NCI-H2227 (cell line): Measurements from ENCODE around the gene PSMB10.
"Not testable (repeated sequence)": the region's sequence is repeated elsewhere in the genome, so short reads cannot be mapped to it uniquely, and the experiment has no call there.

Source experiments
- DNase-seq: peaks from one replicate; lab custom pipeline; 2025; ENCODE audit not compliant: unreplicated experiment; lab: John Stamatoyannopoulos, UW

PSMB10 gene

DNA sequence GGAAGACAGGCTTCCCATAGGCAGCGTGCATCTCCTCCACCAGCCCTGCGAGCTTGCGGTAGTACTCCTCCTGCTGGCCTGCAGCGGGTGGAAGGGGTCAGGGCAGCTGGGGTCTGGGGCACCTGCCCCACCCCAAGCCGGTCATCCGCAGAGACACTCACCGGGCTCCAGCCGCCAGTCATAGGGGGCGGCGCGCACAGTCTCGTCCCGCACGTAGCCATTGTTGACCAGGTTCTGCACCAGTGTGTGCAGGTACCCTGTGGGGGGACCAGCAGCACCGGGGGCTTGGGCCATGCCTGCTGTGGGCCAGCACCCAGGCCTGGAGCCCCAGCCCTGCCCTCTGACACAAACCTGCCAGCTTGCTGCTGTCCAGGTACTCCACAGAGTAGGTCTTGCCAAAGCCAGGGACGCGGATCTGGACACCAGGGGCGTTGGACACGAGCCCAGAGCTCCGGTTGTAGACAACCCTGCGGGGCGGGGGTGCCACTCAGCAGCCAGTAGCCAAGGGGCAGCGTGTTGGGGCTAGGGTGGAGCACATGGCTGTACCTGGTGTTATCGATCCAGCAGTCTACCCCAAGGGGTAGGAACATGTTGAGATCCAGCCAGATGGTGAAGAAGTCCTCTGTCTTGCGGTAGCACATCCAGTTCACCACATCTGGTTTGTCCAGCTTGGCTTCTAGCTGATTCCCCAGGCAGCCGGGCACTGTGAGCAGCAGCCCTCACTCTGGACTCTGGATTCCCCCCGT lies 6.0 kb upstream of the PSMB10 start:
- no peak for DNase-seq

GRCh38 chr16:67942200-67942509 lies 5.5 kb upstream of the PSMB10 start:
- peak; percentile 23 for DNase-seq

DNA sequence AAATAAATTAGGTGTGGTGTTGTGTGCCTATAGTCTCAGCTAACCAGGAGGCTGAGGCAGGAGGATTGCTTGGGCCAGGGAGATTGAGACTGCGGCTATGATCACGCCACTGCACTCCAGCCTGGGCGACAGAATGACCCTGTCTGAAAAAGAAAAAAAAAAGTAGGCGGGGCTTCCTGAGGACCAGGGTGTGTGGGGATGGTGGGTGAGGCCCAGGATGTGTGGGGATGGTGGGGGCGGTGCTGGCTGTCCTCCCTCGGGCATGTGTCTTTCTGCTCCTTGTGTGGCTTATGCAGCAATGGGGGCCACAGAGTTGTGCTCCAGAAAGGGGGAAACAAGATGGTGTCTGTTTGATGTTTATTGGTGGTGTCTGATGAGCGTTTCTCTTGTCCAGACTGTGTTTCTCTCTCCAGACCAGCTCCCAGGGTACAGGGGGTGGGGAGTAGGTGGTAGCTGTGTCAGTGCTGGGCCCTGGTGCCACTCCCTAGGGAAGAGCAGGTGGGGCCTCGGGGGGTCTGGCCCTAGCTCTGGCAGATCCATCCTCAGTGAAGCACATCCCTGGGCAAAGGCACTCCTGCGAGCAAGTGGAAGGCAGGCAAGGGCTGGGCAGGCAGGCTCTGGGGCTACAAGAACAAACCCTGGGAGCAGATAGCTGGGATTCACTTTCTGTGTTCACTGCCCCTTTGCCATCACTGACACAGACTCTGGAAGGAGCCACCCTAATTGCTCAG lies 5.0 kb upstream of the PSMB10 start:
- DNase-seq: no peak

DNA sequence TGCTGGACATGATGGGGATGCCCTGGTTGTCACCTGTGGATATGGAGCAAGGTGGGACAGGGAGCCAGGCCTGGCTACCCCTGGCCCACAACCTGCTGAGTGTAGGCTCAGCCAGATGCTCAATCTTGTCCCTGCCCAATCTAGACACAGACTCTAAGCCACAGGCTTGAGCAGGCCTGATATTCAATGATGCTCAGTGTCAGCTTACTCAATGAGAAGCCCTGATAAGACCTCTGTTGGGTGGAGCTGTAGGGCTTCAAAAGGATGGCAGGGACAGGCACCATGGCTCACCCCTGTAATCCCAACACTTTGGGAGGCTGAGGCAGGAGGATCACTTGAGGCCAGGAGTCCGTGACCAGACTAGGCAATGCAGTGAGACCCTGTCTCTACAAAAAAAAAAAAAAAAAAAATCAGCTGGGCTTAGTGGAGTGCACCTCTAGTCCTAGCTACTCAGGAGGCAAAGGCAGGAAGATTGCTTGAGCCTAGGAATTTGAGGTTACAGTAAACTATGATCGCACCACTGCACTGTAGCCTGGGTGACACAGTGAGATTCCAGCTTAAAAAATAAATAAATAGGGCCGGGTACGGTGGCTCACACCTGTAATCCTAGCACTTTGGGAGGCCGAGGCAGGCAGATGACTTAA lies 3.9 kb upstream of the PSMB10 start:
- DNase-seq: no peak

- DNase-seq: no peak
Observed at GRCh38 chr16:67939507-67940445, 3.1 kb upstream of the PSMB10 start.

- DNase-seq: not testable (repeated sequence)
Observed at GRCh38 chr16:67937713-67938112, 1.1 kb upstream of the PSMB10 start.

DNA sequence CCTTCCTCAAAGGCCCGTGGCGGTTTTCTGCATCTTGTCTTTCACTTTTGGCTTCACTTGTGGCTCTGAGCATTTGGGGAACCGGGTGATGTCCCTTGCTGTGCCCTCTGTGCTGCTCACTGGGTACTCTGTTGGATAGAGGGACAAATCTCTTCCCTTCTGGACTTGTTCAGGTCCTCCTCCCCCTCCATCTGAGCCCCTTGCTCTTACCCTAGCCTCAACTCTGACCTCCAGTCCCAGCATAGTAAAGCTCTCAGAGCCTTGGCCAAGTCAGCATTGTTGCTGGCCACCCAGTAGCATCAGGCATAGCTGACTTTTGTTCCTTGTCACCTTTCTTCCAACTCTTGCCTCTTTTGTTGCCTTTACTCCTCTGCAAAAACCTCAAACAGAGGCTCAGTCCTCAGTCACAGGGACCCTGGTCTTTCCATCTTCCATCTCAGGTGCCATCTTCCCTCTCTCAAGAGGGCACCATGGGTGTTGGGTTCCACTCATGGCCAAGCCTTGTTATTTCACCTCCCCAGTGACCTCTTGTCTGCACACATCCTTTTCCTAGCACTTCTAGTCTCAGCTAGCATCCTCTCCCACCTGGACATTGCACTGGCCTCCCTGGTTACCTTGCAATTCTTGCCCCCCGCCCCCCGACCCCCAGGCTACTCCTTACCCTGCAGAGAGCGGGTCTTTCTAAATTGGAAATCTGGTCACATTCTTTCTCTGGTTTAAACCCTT lies 393 bp upstream of the PSMB10 start:
- DNase-seq: no peak

DNA sequence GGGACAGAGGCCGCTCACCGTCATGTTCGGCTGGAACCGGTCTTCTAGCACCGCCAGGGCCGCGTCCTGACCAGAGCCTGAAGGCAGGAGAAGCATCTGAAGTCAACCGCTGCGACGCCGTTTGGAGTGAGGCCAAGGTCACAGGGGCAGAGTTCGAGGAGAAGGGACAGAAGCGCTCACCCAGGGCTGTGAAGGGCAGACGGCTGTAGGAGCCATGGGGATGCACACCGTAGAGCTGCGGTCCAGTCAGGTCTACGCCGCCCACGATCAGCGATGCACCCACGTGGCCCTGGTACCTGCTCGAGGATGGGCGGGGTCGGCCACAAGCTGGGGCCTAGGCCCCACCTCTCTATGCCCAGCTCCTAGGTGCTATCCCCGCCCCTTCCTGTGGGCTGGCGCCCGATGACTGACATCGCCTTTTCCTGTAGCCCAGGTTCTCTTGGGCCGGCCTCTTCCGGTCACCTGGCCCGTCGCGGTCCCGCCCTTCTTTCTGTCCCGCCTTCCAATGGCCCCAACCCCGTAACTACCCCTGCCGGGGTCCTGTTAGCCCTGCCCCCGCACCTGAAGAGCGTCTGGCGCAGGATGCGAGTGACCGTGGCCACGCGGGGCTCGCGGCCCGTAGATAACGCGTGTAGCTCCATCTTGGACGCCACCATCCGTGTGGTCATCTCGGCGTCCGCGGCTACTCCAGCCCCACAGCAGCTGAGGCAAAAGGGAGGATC lies 1.1 kb downstream of the PSMB10 start:
- peak; percentile 96 for DNase-seq

- DNase-seq: no peak
Observed at GRCh38 chr16:67935101-67935401, 1.6 kb downstream of the PSMB10 start.

GRCh38 chr16:67934306-67935100 lies 2.1 kb downstream of the PSMB10 start:
- DNase-seq: no peak

DNA sequence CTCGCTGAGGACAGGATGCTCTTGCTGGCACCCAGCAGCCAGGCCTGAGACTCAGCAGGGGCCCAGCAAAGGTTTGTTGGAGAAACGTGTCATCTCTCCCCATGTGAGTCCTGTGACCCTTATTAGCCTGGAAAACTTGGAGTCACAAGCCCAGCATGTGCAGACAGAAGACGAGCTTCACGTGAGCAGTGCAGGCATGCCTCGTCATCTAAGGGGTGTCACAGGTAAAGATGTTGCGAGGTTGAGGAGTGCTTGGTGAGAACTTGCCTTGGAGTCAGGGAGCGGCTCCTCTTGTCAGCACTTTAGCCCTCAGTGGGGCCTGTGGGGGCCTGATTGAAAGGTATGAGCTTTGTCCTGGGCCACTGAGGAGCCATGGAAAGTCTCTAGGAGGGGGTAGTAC lies 2.8 kb downstream of the PSMB10 start:
- DNase-seq: no peak

DNA sequence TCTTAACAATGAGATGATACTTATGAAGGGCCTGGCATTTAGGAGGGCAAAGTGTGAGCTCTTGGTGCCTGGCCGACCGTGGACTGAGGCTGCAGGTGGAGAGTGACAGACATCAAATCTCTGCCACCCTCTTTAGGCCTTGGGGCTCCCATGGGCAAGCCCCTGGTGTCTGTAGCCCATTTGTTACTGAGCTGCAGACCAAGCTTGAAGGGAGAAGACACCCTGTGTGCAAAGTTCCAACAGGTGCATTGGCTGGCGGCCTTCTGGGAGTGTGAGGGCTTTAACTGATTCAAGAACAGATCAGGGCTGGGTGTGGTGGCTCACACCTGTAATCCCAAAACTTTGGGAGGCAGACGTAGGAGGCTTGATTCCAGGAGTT lies 4.2 kb downstream of the PSMB10 start:
- DNase-seq: no peak

DNA sequence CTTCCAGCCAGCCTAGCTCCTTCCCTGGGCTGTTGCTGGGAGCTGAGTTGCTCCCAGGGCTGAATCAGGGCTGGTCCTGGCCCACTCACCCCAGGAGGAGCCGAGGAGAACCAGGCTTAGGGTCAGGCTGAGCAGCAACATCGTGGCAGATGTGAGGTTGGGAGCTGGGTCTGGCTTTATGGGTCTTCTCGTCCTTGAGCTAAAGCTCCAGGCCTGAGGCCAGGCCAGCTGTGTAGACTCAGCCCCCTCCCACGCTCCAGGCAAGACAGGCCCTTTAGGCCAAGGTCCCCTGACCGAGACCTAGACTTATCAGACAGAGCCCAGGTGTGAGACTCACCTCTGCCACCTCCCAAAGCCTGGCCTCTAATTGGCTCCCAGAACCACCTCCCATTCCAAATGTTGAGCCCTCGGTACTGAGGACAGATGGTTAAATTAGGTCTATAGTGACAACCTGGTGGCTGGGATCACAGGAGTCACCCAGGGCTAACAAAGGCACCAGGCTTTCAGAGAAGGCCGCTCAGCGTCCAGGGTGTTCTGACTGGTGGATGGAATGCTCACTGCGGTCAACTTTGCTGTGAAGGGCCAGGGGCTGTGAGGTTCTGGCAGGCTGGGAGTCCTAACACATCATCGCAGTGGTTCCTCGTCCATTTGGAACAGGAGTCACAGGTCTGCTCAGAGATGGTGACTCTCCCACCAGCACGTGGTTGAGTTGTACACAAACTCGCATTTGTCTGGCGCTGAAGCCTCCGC lies 4.8 kb downstream of the PSMB10 start, which contains the start of gene CTRL:
CTRL (minus strand) TSS at position 151 of the 750 bp plus-strand sequence; CDS start at position 141, 10 bp downstream.
- DNase-seq: no peak

DNA sequence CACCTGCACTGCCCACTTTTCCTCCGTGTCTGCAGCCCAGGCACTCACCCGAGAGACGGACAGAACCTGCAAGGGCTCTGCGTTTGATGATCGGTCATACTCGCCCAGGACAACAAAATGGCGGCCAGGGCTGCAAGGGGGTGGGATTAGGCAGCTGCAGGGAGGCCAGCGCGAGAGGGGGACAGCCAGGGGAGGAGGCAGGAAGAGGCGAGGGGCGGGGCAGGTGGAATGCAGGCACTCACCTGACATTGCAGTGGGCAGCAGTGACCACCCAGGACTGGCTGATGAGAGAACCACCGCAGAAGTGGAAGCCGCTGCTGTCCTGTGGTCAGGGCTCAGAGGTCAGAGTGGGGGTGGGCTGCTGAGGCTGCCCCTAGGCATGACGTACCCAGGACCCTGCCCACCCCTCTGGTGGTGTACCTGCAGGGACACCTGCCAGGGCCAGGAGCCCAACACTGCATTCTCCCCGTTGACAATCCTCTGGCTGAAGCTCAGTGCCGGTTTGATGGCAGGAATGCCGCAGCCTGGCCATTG lies 5.9 kb downstream of the PSMB10 start:
- DNase-seq: no peak

DNA sequence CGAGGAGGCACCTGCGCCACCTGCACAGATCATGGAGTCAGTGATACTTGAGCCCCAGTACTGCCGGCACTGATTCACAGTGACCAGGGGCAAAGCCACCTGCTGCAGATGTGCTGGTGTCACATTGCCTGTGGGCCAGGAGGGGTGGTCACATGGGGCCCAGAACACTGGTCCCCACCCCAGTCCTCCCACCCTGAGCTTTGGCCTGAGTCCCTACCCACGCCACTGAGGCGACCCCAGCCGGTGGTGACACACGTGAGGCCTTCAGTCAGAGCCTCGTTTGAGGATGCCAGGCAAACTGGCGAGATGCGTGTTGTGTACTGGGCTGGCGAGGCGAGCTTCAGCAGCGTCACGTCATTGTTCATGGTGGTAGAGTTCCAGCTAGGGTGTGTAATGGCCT lies 6.5 kb downstream of the PSMB10 start:
- DNase-seq: no peak

DNA sequence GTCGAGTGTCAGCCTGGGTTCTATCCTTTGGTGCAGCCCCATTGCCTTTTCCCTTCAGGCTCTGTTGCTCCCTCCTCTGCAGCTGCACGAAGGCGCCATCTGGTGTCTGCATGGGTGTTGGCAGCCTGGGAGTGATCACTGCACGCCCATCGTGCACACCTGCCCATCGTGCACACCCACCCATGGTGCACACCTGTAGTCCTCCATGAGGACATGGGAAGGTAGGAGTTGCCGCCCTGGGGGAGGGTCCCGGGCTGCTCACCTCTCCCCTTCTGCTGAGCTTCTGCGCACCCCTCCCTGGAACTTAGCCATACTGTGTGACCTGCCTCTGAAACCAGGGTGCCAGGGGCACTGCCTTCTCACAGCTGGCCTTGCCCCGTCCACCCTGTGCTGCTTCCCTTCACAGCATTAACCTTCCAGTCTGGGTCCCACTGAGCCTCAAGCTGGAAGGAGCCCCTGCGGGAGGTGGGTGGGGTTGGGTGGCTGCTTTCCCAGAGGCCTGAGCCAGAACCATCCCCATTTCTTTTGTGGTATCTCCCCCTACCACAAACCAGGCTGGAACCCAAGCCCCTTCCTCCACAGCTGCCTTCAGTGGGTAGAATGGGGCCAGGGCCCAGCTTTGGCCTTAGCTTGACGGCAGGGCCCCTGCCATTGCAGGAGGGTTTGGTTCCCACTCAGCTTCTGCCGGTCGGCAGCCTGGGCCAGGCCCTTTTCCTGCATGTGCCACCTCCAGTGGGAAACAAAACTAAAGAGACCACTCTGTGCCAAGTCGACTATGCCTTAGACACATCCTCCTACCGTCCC lies 7.9 kb downstream of the PSMB10 start:
- DNase-seq: peak; percentile 68

GRCh38 chr16:67928147-67928546 lies 8.5 kb downstream of the PSMB10 start:
- no peak for DNase-seq
